ENCODE results near the gene PDGFC.

The PDGFC gene

GRCh38 chr4:156770140-156770539, 201.5 kb downstream of the PDGFC start:
- no peaks in the 10 kb centered on the region for H3K9me3 ChIP-seq (replicated peaks; ENCODE audit: insufficient read depth, low read length)
- H3K4me1 ChIP-seq (ENCODE audit: low read length), result no peaks in the 10 kb centered on the region
- no peaks in the 10 kb centered on the region for H3F3A ChIP-seq (ENCODE audit: insufficient read depth, low read length)
- no peak overlapping the region for H3K9ac ChIP-seq (ENCODE audit: low read length)
- H4K20me1 ChIP-seq (ENCODE audit: insufficient read depth, low read length), result no peaks in the 10 kb centered on the region
- no peak overlapping the region for H2AFZ ChIP-seq (ENCODE audit: low read length)
- H3K79me2 ChIP-seq (ENCODE audit: low read length), result no peaks in the 10 kb centered on the region
- no peak overlapping the region for H3K4me3 ChIP-seq (ENCODE audit: low read length)
- no peaks in the 10 kb centered on the region for H3K9me2 ChIP-seq (replicated peaks; ENCODE audit: insufficient read depth, low read length)
- no peaks in the 10 kb centered on the region for H3K27me3 ChIP-seq (replicated peaks; ENCODE audit: insufficient read depth, low read length)
- H3K4me2 ChIP-seq (ENCODE audit: low read depth, low read length), result no peak overlapping the region
- DNase-seq, result no peak
- TF ChIP-seq EZH2phosphoT487 (IDR thresholded peaks at IDR 0.05; ENCODE audit: low read length) (no peak), EZH2 (optimal IDR thresholded peaks at IDR 0.05; ENCODE audit: low read depth, low read length) (no peak)
- TF ChIP-seq, protein P1, sequence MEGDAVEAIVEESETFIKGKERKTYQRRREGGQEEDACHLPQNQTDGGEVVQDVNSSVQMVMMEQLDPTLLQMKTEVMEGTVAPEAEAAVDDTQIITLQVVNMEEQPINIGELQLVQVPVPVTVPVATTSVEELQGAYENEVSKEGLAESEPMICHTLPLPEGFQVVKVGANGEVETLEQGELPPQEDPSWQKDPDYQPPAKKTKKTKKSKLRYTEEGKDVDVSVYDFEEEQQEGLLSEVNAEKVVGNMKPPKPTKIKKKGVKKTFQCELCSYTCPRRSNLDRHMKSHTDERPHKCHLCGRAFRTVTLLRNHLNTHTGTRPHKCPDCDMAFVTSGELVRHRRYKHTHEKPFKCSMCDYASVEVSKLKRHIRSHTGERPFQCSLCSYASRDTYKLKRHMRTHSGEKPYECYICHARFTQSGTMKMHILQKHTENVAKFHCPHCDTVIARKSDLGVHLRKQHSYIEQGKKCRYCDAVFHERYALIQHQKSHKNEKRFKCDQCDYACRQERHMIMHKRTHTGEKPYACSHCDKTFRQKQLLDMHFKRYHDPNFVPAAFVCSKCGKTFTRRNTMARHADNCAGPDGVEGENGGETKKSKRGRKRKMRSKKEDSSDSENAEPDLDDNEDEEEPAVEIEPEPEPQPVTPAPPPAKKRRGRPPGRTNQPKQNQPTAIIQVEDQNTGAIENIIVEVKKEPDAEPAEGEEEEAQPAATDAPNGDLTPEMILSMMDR (IDR thresholded peaks at IDR 0.05; ENCODE audit: low read length), result no peak
- H3K36me3 ChIP-seq (replicated peaks; ENCODE audit: insufficient read depth, low read length), result no peaks in the 10 kb centered on the region
- H3K27ac ChIP-seq (ENCODE audit: low read length), result no peak overlapping the region

DNA sequence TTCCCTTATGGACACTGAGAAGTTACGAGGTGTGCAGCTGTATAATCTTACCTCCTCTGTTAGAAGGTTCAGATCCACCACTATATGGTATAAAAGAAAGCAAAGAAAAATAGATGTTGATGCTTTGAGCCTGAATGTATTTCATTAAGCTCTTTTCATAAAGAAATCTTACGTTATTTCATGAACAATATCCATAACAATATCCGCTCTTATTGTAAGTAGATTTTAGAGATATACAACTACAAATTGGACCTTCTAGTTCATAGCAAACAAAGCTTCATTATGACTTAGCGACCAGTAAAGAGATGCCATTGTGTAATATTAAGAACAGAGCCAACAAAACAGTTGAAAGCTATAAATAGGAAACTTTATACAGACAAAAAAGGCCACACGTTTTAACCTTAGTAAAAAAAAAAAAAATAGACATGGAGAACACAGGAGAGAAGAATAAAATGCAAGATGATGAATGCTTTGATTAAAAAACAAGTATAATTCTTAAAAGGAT, 203.6 kb downstream of the PDGFC start:
- H3K4me2 ChIP-seq (ENCODE audit: low read depth, low read length), result no peak overlapping the region
- no peak overlapping the region for H3K27ac ChIP-seq (ENCODE audit: low read length)
- no peak overlapping the region for H3K4me3 ChIP-seq (ENCODE audit: low read length)
- H3K27me3 ChIP-seq (replicated peaks; ENCODE audit: insufficient read depth, low read length), result no peaks in the 10 kb centered on the region
- no peak for DNase-seq
- H3F3A ChIP-seq (ENCODE audit: insufficient read depth, low read length), result no peaks in the 10 kb centered on the region
- H4K20me1 ChIP-seq (ENCODE audit: insufficient read depth, low read length), result no peaks in the 10 kb centered on the region
- H3K9me3 ChIP-seq (replicated peaks; ENCODE audit: insufficient read depth, low read length), result no peaks in the 10 kb centered on the region
- no peak overlapping the region for H3K9ac ChIP-seq (ENCODE audit: low read length)
- H3K4me1 ChIP-seq (ENCODE audit: low read length), result no peaks in the 10 kb centered on the region
- TF ChIP-seq EZH2 (optimal IDR thresholded peaks at IDR 0.05; ENCODE audit: low read depth, low read length) (no peak), EZH2phosphoT487 (IDR thresholded peaks at IDR 0.05; ENCODE audit: low read length) (no peak)
- TF ChIP-seq, protein P1 (IDR thresholded peaks at IDR 0.05; ENCODE audit: low read length), result no peak
- no peaks in the 10 kb centered on the region for H3K36me3 ChIP-seq (replicated peaks; ENCODE audit: insufficient read depth, low read length)
- H3K9me2 ChIP-seq (replicated peaks; ENCODE audit: insufficient read depth, low read length), result no peaks in the 10 kb centered on the region
- no peaks in the 10 kb centered on the region for H3K79me2 ChIP-seq (ENCODE audit: low read length)
- no peak overlapping the region for H2AFZ ChIP-seq (ENCODE audit: low read length)

GRCh38 chr4:156766846-156767245, 204.8 kb downstream of the PDGFC start:
- H3K9ac ChIP-seq (ENCODE audit: low read length), result no peak overlapping the region
- no peaks in the 10 kb centered on the region for H3K27me3 ChIP-seq (replicated peaks; ENCODE audit: insufficient read depth, low read length)
- no peaks in the 10 kb centered on the region for H3K4me1 ChIP-seq (ENCODE audit: low read length)
- no peaks in the 10 kb centered on the region for H3K9me2 ChIP-seq (replicated peaks; ENCODE audit: insufficient read depth, low read length)
- H4K20me1 ChIP-seq (ENCODE audit: insufficient read depth, low read length), result no peaks in the 10 kb centered on the region
- no peak overlapping the region for H3K4me2 ChIP-seq (ENCODE audit: low read depth, low read length)
- DNase-seq, result no peak
- no peaks in the 10 kb centered on the region for H3K36me3 ChIP-seq (replicated peaks; ENCODE audit: insufficient read depth, low read length)
- H3K79me2 ChIP-seq (ENCODE audit: low read length), result no peaks in the 10 kb centered on the region
- H3K9me3 ChIP-seq (replicated peaks; ENCODE audit: insufficient read depth, low read length), result no peaks in the 10 kb centered on the region
- no peaks in the 10 kb centered on the region for H3F3A ChIP-seq (ENCODE audit: insufficient read depth, low read length)
- no peak overlapping the region for H3K27ac ChIP-seq (ENCODE audit: low read length)
- TF ChIP-seq, protein P1 (IDR thresholded peaks at IDR 0.05; ENCODE audit: low read length), result no peak
- no peak for TF ChIP-seq EZH2 (optimal IDR thresholded peaks at IDR 0.05; ENCODE audit: low read depth, low read length)
- TF ChIP-seq EZH2phosphoT487 (IDR thresholded peaks at IDR 0.05; ENCODE audit: low read length), result no peak
- H2AFZ ChIP-seq (ENCODE audit: low read length), result no peak overlapping the region
- no peak overlapping the region for H3K4me3 ChIP-seq (ENCODE audit: low read length)

All from MM.1S (cell line).